ENCODE data around the gene FCN1. TPM values are rescaled to one million over a fixed set of nuclear protein-coding genes. Genes with fewer than 3 reads are reported as not detected.
"Not testable (repeated sequence)": the region's sequence is repeated elsewhere in the genome, so short reads cannot be mapped to it uniquely, and the experiment has no call there.

The FCN1 gene
- total RNA-seq, 1 donor from 2014 or later, result not detected

DNA sequence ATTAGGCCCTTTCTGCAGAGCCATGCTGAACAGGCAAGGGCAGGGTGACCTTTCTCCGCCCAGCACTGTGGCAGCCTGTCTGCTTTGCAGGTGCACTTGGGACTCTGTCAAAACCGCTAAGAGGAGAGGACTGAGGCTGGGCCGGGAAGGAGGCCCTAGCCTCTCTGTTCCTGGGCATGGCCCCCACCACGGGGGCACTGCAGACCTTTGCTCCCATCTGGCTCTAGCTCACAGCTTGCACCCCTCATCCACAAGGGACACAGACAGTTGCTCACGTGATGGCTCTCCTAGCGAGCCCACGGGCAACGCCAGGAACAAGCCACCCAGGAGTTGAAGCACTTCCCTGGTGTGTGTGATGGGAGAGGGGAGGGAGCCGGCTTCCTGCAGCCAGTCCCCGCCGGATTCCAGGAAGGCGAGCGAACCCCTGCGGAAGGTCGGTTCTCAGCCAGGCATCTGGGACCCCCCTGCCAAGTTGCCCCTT, 43.0 kb upstream of the FCN1 start:
- H3K4me1 Mint-ChIP-seq, result no peaks in the 10 kb centered on the region
- TF ChIP-seq, protein P1, sequence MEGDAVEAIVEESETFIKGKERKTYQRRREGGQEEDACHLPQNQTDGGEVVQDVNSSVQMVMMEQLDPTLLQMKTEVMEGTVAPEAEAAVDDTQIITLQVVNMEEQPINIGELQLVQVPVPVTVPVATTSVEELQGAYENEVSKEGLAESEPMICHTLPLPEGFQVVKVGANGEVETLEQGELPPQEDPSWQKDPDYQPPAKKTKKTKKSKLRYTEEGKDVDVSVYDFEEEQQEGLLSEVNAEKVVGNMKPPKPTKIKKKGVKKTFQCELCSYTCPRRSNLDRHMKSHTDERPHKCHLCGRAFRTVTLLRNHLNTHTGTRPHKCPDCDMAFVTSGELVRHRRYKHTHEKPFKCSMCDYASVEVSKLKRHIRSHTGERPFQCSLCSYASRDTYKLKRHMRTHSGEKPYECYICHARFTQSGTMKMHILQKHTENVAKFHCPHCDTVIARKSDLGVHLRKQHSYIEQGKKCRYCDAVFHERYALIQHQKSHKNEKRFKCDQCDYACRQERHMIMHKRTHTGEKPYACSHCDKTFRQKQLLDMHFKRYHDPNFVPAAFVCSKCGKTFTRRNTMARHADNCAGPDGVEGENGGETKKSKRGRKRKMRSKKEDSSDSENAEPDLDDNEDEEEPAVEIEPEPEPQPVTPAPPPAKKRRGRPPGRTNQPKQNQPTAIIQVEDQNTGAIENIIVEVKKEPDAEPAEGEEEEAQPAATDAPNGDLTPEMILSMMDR (IDR thresholded peaks at IDR 0.05; ENCODE audit: unreplicated experiment), result no peak
- DNase-seq (ENCODE audit: low spot score in 2 of 2, unreplicated experiment in 2 of 2), result no peak
- H3K36me3 Mint-ChIP-seq, result no peaks in the 10 kb centered on the region
- peaks cover 7% of the 10 kb centered on the region for H3K27me3 Mint-ChIP-seq (ENCODE audit: low read depth)
- no peak overlapping the region for H3K27ac Mint-ChIP-seq
- H3K9me3 Mint-ChIP-seq, result no peaks in the 10 kb centered on the region
- no peak overlapping the region for H3K4me3 Mint-ChIP-seq

- H3K27ac Mint-ChIP-seq, result no peak overlapping the region
- H3K36me3 Mint-ChIP-seq, result no peaks in the 10 kb centered on the region
- TF ChIP-seq, protein P1 (IDR thresholded peaks at IDR 0.05; ENCODE audit: unreplicated experiment), result no peak
- no peak for DNase-seq (ENCODE audit: low spot score in 2 of 2, unreplicated experiment in 2 of 2)
- peaks cover 9% of the 10 kb centered on the region for H3K27me3 Mint-ChIP-seq (ENCODE audit: low read depth)
- no peaks in the 10 kb centered on the region for H3K9me3 Mint-ChIP-seq
- no peaks in the 10 kb centered on the region for H3K4me1 Mint-ChIP-seq
- no peak overlapping the region for H3K4me3 Mint-ChIP-seq
These were observed 42.2 kb upstream of the FCN1 start for GRCh38 chr9:134959971-134960310.

DNA sequence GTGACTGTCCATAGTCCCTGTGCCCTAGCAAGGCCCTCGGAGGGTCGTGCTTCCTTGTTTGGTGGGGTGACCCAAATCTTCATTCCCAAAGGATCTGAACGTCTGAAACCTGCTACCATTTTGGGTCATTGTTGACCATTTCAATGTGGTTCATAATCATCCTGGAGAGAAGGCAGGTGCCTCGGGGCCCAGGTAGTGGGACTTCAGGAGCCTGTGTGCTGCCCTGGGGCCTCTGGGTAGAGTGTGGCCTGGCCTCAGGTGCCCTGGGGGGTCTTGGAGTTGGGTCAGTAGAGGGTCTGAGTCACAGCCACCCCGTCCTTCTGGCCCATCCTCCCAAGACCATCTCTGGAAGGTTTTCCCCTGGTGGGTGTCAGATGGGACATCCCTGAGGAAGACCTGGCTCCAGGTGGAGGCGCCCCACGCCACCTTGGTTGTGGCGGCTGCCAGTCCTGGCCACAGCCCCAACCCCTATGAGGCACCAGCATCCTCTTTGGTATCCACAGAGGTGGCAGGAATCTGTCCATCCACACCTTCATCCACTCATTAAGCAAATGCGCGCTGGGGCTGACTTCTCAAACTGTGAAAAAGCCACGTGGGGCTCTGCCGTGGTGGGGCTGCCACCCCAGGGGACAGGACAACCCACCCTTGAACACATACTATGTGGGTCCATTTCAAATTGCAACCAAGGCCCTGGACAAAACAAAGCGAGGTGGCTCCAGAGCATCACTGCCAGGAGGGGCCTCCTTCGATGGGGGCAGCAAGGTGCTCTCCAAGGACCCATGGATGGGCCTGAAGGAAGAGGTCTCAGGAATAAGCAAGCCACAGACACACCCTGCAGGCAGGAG, 41.6 kb upstream of the FCN1 start:
- H3K27ac Mint-ChIP-seq, result no peak overlapping the region
- no peaks in the 10 kb centered on the region for H3K4me1 Mint-ChIP-seq
- no peaks in the 10 kb centered on the region for H3K9me3 Mint-ChIP-seq
- DNase-seq (ENCODE audit: low spot score in 2 of 2, unreplicated experiment in 2 of 2), result no peak
- no peaks in the 10 kb centered on the region for H3K36me3 Mint-ChIP-seq
- H3K4me3 Mint-ChIP-seq, result no peak overlapping the region
- TF ChIP-seq, protein P1 (IDR thresholded peaks at IDR 0.05; ENCODE audit: unreplicated experiment), result no peak
- peaks cover 9% of the 10 kb centered on the region for H3K27me3 Mint-ChIP-seq (ENCODE audit: low read depth)

DNA sequence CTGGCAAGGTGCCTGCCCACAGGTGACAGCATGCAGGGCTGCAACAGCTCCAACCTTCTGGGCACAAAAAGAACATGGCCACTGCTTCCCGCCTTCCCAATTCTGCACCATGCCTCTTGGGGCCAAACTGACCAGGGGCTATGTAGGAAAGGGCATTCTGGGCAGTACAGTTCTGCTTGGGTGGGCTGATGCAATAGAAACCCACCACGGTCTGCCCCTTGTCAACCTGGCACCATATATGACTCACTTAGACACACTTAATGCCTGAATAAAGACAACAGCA, 40.2 kb upstream of the FCN1 start:
- H3K27ac Mint-ChIP-seq, result no peak overlapping the region
- TF ChIP-seq, protein P1 (IDR thresholded peaks at IDR 0.05; ENCODE audit: unreplicated experiment), result no peak
- H3K4me1 Mint-ChIP-seq, result no peaks in the 10 kb centered on the region
- peaks cover 3% of the 10 kb centered on the region for H3K9me3 Mint-ChIP-seq
- peaks cover 8% of the 10 kb centered on the region for H3K27me3 Mint-ChIP-seq (ENCODE audit: low read depth)
- no peak for DNase-seq (ENCODE audit: low spot score in 2 of 2, unreplicated experiment in 2 of 2)
- no peaks in the 10 kb centered on the region for H3K36me3 Mint-ChIP-seq
- H3K4me3 Mint-ChIP-seq, result no peak overlapping the region

DNA sequence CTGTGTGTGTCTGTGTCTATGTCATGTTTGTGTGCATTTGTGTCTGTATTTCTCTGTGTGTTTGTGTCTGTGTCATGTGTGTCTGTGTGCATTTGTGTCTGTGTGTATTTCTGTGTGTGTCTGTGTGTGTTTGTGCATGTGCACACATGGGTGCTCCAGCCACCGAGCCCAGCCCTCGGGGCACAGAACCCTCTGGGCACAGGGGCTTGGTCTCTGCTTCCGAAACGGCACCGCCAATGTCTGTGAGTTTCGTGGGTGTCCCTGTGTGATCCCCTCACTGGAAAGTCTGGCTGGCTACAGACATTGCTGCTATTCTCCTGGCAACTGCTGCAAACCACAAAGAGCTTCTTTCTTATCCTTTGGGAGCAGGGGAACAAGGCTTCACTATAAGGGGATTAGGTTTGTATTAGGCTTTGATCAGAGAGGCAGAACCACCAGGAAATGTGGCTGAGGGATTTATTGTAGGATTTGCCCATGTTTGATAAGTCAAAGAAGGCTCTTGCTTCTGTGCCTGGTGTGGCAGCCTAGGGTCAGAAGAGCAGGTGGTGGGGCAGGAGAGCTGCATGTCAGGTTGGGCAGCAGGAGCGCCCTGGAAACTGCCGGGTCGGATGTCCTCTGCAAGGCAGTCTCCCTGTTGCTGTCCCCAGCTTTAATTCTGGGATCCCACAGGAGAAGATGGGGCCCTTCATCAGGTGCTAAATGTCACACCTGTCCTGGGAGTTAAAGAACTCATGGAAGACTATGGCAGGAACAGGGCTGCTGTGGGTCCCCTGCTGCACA, 39.6 kb upstream of the FCN1 start:
- peaks cover 6% of the 10 kb centered on the region for H3K27me3 Mint-ChIP-seq (ENCODE audit: low read depth)
- no peaks in the 10 kb centered on the region for H3K36me3 Mint-ChIP-seq
- no peak for DNase-seq (ENCODE audit: low spot score in 2 of 2, unreplicated experiment in 2 of 2)
- H3K27ac Mint-ChIP-seq, result no peak overlapping the region
- TF ChIP-seq, protein P1 (IDR thresholded peaks at IDR 0.05; ENCODE audit: unreplicated experiment), result no peak
- H3K4me1 Mint-ChIP-seq, result no peaks in the 10 kb centered on the region
- peaks cover 3% of the 10 kb centered on the region for H3K9me3 Mint-ChIP-seq
- no peak overlapping the region for H3K4me3 Mint-ChIP-seq

- not testable (repeated sequence) for H3K9me3 Mint-ChIP-seq; H3K27ac Mint-ChIP-seq; H3K27me3 Mint-ChIP-seq (ENCODE audit: low read depth); H3K4me3 Mint-ChIP-seq; H3K36me3 Mint-ChIP-seq; H3K4me1 Mint-ChIP-seq; DNase-seq (ENCODE audit: low spot score in 2 of 2, unreplicated experiment in 2 of 2)
These were observed 38.7 kb upstream of the FCN1 start for GRCh38 chr9:134956387-134956786.
